K562 (cell line): ENCODE data around the gene MYO3B. TPM values are rescaled to one million over a fixed set of nuclear protein-coding genes. Genes with fewer than 3 reads are reported as not detected.

Experiments
- C11orf30 ChIP-seq: fragments of 450-650 bp; IDR thresholded peaks from 2 replicates; pipeline ENCODE4 v1.6.1; 2016; ENCODE audit warnings: low read depth, mild to moderate bottlenecking
- GTF2F1 ChIP-seq: IDR thresholded peaks from 2 replicates; pipeline ENCODE4 v1.6.1; 2011; ENCODE audit warnings: low read depth, low read length, improper control_type of control experiment
- HNRNPUL1 ChIP-seq: fragments of 200-400 bp; formaldehyde crosslinking; IDR thresholded peaks from 2 replicates; pipeline ENCODE4 v1.6.1; 2017; ENCODE audit warnings: low read length
- MYC ChIP-seq, 2 experiments: fragments of 250-450 bp in 1 of 2; sonication (Bioruptor Pico) in 1 of 2; IDR thresholded peaks; 2 replicates each; pipeline versions ENCODE4 v1.5.1 to v1.6.1; 2012 to 2021; ENCODE audit warnings: low read depth in 2 of 2, borderline replicate concordance in 1 of 2, improper control_type of control experiment in 1 of 2, low read length in 1 of 2, mild to moderate bottlenecking in 1 of 2, moderate library complexity in 1 of 2
- POLR2H ChIP-seq: IDR thresholded peaks from 2 replicates; pipeline ENCODE4 v1.6.1; 2016; ENCODE audit warnings: missing genetic modification characterization, low read depth, mild to moderate bottlenecking, control low read depth, missing compliant biosample characterization, moderate library complexity
- PTRF ChIP-seq: fragments of 450-650 bp; IDR thresholded peaks from 2 replicates; pipeline ENCODE4 v1.6.1; 2016; ENCODE audit warnings: mild to moderate bottlenecking, missing genetic modification characterization, missing compliant biosample characterization
- PTTG1 ChIP-seq: fragments of 450-650 bp; IDR thresholded peaks from 2 replicates; pipeline ENCODE4 v1.6.1; 2016; ENCODE audit warnings: low read depth, mild to moderate bottlenecking, missing genetic modification characterization, missing compliant biosample characterization
- PYGO2 ChIP-seq: fragments of 450-650 bp; IDR thresholded peaks from 2 replicates; pipeline ENCODE4 v1.6.1; 2016; ENCODE audit warnings: mild to moderate bottlenecking, missing genetic modification characterization, moderate library complexity, missing compliant biosample characterization
- ZBTB7A ChIP-seq: IDR thresholded peaks from 2 replicates; pipeline ENCODE4 v1.6.1; 2011; ENCODE audit warnings: low read depth, mild to moderate bottlenecking, low read length, moderate library complexity, borderline replicate concordance; ENCODE audit not compliant: control insufficient read depth
- ZNF217 ChIP-seq: sonication (generic); formaldehyde crosslinking; IDR thresholded peaks from 2 replicates; pipeline ENCODE4 v1.8.0; 2022; ENCODE audit warnings: mild to moderate bottlenecking, missing genetic modification reagents
- ZNF311 ChIP-seq: fragments of 250-450 bp; sonication (Bioruptor Pico); IDR thresholded peaks from 2 replicates; pipeline ENCODE4 v1.4.0; 2020; ENCODE audit warnings: mild to moderate bottlenecking, moderate library complexity
- ZNF589 ChIP-seq: fragments of 200-800 bp; sonication (Bioruptor generic); IDR thresholded peaks from 2 replicates; pipeline ENCODE4 v1.6.1; 2016; ENCODE audit warnings: low read depth, missing genetic modification characterization, missing compliant biosample characterization
- polyA plus RNA-seq, 8 experiments: library from polyadenylated mRNA; depleted of rRNA in 4 of 8; stranded (reverse) in 5 of 8; unstranded in 3 of 8; fragments of >200 nt; fragmentation: Nextera tagmentation in 2 of 8; fragmentation: Illumina TruSeq in 1 of 8; extraction: Ambion mirVana in 2 of 8; extraction: Trizol in 1 of 8; gene quantifications; 2 replicates each; pipeline versions ENCODE4 v1.2.1 to v1.2.3, GENCODE V29; 2011 to 2014; ENCODE audit warnings: inconsistent platforms in 1 of 8, missing spikeins in 1 of 8
- total RNA-seq, 7 experiments: library from RNA; depleted of rRNA in 6 of 7; stranded (reverse); fragments of >200 nt in 6 of 7; fragmentation: Illumina TruSeq in 2 of 7; extraction: Trizol in 2 of 7; gene quantifications; 2 replicates each; pipeline versions ENCODE4 v1.2.1 to v1.2.3, GENCODE V29; 2011 to 2021; ENCODE audit warnings: low replicate concordance in 1 of 7
- TF ChIP-seq, protein P1 (sequence below), 2 experiments: fragments of 450-650 bp; IDR thresholded peaks; 2 replicates each; pipeline ENCODE4 v1.6.1; 2016; ENCODE audit warnings: mild to moderate bottlenecking in 2 of 2, borderline replicate concordance in 1 of 2, low read depth in 1 of 2, moderate library complexity in 1 of 2
- TF ChIP-seq, protein P2 (sequence below): fragments of 450-650 bp; IDR thresholded peaks from 2 replicates; pipeline ENCODE4 v1.6.1; 2016
- TF ChIP-seq, protein P3 (sequence below): fragments of 250-450 bp; sonication (Bioruptor Pico); IDR thresholded peaks from 2 replicates; pipeline ENCODE4 v1.4.0; 2020

Gene MYO3B
- total and polyA plus RNA-seq, 9 of the 15 experiments (the other 6 are each of a cell fraction or from before 2014, with no cell fraction given), result 2.7 to 6.5 (median 3.6) TPM

DNA sequence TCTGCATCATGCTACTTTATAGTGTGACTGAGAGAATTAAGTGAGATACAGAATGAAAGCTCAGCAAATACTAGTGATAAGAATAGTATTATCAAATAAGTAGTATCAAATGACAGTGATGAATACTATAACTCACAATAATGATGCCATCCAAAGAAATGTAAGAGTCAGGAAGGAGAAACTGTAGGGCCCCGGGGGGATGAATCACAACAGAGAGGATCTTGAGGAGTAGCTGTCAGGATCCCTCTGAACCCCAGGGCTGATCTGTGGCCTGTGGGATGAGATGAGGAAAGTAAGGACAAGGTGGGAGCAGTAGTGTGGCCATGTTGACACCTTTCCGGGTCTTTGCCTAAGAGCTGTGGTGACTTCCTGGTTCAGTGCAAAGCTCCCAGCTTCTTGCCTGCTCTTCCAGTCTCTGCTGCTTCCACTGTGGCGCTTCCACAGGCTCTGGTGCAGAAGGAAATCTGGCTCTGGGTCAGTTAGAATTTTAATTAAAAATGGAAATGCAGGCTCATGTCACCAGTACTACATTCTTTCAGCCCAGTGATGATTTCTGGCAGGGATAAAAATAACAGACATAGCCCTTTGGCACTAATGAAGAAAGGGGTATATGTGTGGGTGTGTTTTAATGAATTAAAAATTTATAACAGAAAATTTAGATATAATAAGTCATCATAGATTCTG is 166.9 kb downstream of the MYO3B start (continued):
- TF ChIP-seq, protein P1, sequence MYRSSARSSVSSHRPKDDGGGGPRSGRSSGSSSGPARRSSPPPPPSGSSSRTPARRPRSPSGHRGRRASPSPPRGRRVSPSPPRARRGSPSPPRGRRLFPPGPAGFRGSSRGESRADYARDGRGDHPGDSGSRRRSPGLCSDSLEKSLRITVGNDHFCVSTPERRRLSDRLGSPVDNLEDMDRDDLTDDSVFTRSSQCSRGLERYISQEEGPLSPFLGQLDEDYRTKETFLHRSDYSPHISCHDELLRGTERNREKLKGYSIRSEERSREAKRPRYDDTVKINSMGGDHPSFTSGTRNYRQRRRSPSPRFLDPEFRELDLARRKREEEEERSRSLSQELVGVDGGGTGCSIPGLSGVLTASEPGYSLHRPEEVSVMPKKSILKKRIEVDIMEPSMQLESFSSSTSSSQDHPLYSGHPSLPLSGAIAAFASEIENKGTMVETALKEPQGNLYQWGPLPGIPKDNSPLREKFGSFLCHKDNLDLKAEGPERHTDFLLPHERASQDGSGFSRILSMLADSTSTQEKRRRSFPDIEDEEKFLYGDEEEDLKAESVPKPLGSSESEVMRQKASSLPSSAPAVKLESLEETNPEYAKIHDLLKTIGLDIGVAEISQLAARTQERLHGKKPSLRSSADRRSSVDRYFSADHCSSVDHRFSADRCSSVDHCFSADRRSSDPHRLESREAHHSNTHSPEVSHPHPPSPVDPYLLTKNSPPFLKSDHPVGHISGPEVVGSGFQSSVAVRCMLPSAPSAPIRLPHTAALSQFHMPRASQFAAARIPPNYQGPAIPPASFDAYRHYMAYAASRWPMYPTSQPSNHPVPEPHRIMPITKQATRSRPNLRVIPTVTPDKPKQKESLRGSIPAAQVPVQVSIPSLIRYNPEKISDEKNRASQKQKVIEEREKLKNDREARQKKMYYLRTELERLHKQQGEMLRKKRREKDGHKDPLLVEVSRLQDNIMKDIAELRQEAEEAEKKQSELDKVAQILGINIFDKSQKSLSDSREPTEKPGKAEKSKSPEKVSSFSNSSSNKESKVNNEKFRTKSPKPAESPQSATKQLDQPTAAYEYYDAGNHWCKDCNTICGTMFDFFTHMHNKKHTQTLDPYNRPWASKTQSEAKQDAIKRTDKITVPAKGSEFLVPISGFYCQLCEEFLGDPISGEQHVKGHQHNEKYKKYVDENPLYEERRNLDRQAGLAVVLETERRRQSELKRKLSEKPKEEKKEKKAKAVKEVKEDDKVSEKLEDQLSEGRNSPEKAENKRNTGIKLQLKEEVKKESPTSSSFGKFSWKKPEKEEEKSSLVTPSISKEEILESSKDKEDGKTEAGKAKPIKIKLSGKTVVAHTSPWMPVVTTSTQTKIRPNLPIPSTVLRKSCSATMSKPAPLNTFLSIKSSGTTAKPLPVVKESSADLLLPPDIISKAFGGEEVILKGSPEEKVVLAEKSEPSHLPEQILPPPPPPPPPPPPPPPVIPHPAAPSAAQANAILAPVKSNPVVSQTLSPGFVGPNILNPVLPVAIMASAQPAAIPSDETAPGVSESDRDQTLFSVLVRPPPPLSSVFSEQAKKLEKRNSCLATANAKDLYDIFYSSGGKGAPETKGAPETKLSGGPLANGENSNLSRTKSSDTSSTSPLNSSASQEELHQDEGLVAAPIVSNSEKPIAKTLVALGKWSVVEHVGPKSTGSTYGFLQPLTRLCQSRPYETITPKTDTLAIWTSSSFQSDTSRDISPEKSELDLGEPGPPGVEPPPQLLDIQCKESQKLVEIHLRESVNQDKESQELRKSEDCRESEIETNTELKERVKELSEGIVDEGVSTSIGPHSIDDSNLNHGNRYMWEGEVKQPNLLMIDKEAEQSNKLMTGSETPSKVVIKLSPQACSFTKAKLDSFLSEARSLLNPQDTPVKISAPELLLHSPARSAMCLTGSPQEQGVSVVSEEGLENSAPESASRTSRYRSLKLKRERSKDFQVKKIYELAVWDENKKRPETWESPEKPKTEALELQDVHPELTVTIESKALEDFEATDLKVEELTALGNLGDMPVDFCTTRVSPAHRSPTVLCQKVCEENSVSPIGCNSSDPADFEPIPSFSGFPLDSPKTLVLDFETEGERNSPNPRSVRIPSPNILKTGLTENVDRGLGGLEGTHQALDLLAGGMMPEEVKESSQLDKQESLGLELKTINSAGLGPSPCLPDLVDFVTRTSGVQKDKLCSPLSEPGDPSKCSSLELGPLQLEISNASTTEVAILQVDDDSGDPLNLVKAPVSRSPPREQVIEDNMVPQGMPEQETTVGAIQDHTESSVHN (IDR thresholded peaks at IDR 0.05; ENCODE audit: borderline replicate concordance in 1 of 2, low read depth in 1 of 2), result no peak
- peak; percentile 91 for TF ChIP-seq PYGO2 (tag)
- TF ChIP-seq HNRNPUL1, result no peak
- TF ChIP-seq ZBTB7A, result no peak
- peak; percentile 77 for TF ChIP-seq PTRF
- no peak for TF ChIP-seq MYC (IDR thresholded peaks at IDR 0.05; ENCODE audit: low read depth, low read length)
- peak; percentile 62; the same call in 1 of the 2 replicates for TF ChIP-seq MYC (CRISPR knock-in tag; IDR thresholded peaks at IDR 0.05; ENCODE audit: borderline replicate concordance, low read depth)
- TF ChIP-seq, protein P2, sequence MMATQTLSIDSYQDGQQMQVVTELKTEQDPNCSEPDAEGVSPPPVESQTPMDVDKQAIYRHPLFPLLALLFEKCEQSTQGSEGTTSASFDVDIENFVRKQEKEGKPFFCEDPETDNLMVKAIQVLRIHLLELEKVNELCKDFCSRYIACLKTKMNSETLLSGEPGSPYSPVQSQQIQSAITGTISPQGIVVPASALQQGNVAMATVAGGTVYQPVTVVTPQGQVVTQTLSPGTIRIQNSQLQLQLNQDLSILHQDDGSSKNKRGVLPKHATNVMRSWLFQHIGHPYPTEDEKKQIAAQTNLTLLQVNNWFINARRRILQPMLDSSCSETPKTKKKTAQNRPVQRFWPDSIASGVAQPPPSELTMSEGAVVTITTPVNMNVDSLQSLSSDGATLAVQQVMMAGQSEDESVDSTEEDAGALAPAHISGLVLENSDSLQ, result no peak
- TF ChIP-seq ZNF217 (CRISPR knock-in tag), result no peak
- TF ChIP-seq C11orf30, result peak; percentile 66; the same call in 1 of the 2 replicates
- TF ChIP-seq POLR2H (tag), result no peak
- peak; percentile 96 for TF ChIP-seq ZNF589 (CRISPR knock-in tag)
- TF ChIP-seq, protein P3, sequence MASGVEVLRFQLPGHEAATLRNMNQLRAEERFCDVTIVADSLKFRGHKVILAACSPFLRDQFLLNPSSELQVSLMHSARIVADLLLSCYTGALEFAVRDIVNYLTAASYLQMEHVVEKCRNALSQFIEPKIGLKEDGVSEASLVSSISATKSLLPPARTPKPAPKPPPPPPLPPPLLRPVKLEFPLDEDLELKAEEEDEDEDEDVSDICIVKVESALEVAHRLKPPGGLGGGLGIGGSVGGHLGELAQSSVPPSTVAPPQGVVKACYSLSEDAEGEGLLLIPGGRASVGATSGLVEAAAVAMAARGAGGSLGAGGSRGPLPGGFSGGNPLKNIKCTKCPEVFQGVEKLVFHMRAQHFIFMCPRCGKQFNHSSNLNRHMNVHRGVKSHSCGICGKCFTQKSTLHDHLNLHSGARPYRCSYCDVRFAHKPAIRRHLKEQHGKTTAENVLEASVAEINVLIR (CRISPR knock-in tag), result 0 out of 2 replicates have a peak, but pooled peaks have one; percentile 25
- no peak for TF ChIP-seq GTF2F1
- TF ChIP-seq PTTG1 (tag), result peak; percentile 81
- peak; percentile 88 for TF ChIP-seq ZNF311
- TF ChIP-seq, all 486 proteins: peak for 49
